NCI-H2171 treated with DMSO at 0.1 percent for 48 hours (cell line): ENCODE results near the gene ZFYVE28.

Source experiments
- DNase-seq: peaks from one replicate; lab custom pipeline; 2025; lab: John Stamatoyannopoulos, UW

The ZFYVE28 gene

GRCh38 chr4:2302387-2303119, 115.9 kb downstream of the ZFYVE28 start:
- DNase-seq: no peak

GRCh38 chr4:2301806-2302205, 116.6 kb downstream of the ZFYVE28 start:
- DNase-seq: no peak

- no peak for DNase-seq
Observed at GRCh38 chr4:2301225-2301642, 117.2 kb downstream of the ZFYVE28 start.

- no peak for DNase-seq
Observed at GRCh38 chr4:2300431-2301224, 117.8 kb downstream of the ZFYVE28 start.

- DNase-seq: no peak
Observed at GRCh38 chr4:2299794-2300193, 118.7 kb downstream of the ZFYVE28 start.

- no peak for DNase-seq
Observed at GRCh38 chr4:2298532-2298991, 119.9 kb downstream of the ZFYVE28 start.

GRCh38 chr4:2297606-2298531, 120.6 kb downstream of the ZFYVE28 start:
- DNase-seq: no peak

GRCh38 chr4:2296631-2297601, 121.5 kb downstream of the ZFYVE28 start:
- no peak for DNase-seq

GRCh38 chr4:2295900-2296442, 122.5 kb downstream of the ZFYVE28 start:
- DNase-seq: no peak

GRCh38 chr4:2295500-2295899, 122.9 kb downstream of the ZFYVE28 start:
- no peak for DNase-seq

GRCh38 chr4:2292646-2293108, 125.8 kb downstream of the ZFYVE28 start:
- DNase-seq: peak; percentile 68

- no peak for DNase-seq
Observed at GRCh38 chr4:2291705-2292645, 126.5 kb downstream of the ZFYVE28 start.

GRCh38 chr4:2290974-2291704, 127.3 kb downstream of the ZFYVE28 start:
- DNase-seq: no peak

- DNase-seq: no peak
Observed at GRCh38 chr4:2290488-2290887, 128.0 kb downstream of the ZFYVE28 start.

GRCh38 chr4:2289955-2290333, 128.5 kb downstream of the ZFYVE28 start:
- no peak for DNase-seq

- no peak for DNase-seq
Observed at GRCh38 chr4:2289311-2289954, 129.0 kb downstream of the ZFYVE28 start.

- DNase-seq: no peak
Observed at GRCh38 chr4:2288051-2288541, 130.3 kb downstream of the ZFYVE28 start.

GRCh38 chr4:2287594-2287915, 130.9 kb downstream of the ZFYVE28 start:
- no peak for DNase-seq
